SK-N-SH (cell line): ENCODE results near the gene C16orf74. TPM values are rescaled to one million over a fixed set of nuclear protein-coding genes. Genes with fewer than 3 reads are reported as not detected.
A peak's percentile ranks its signal among the peaks of the same experiment; 100 is the strongest.

Source experiments
- EZH2phosphoT487 ChIP-seq: fragments of 200-600 bp; sonication (generic); IDR thresholded peaks from 2 replicates; pipeline ENCODE4 v1.6.1; 2017; ENCODE audit warnings: low read depth, mixed run types, mild to moderate bottlenecking, antibody characterized with exemption, moderate library complexity, borderline replicate concordance
- FOSL2 ChIP-seq: IDR thresholded peaks from 2 replicates; pipeline ENCODE4 v1.4.0; 2012; ENCODE audit warnings: low read depth, mild to moderate bottlenecking, moderate library complexity, borderline replicate concordance
- FOXM1 ChIP-seq: IDR thresholded peaks from 2 replicates; pipeline ENCODE4 v1.4.0; 2012; ENCODE audit warnings: low read depth, mild to moderate bottlenecking
- GATA2 ChIP-seq: sonication (generic); formaldehyde crosslinking; IDR thresholded peaks from 2 replicates; pipeline ENCODE4 v1.5.0; 2020; ENCODE audit warnings: mild to moderate bottlenecking, missing genetic modification reagents
- JUND ChIP-seq: IDR thresholded peaks from 2 replicates; pipeline ENCODE4 v1.4.0; 2012
- RCOR1 ChIP-seq: fragments of 150-350 bp; IDR thresholded peaks from 2 replicates; pipeline ENCODE4 v1.6.1; 2017; ENCODE audit warnings: antibody characterized with exemption, low read length
- SMC3 ChIP-seq: IDR thresholded peaks from 2 replicates; pipeline ENCODE4 v1.6.1; 2012; ENCODE audit warnings: low read depth, low read length, improper control_type of control experiment
- TAF1 ChIP-seq: IDR thresholded peaks from 2 replicates; pipeline ENCODE4 v1.6.1; 2012; ENCODE audit warnings: low read depth, mild to moderate bottlenecking, low read length, moderate library complexity, borderline replicate concordance
- TCF12 ChIP-seq: IDR thresholded peaks from 2 replicates; pipeline ENCODE4 v1.4.0; 2012
- TEAD4 ChIP-seq: IDR thresholded peaks from 2 replicates; pipeline ENCODE4 v1.4.0; 2012; ENCODE audit warnings: mild to moderate bottlenecking, borderline replicate concordance; ENCODE audit not compliant: insufficient read depth
- YY1 ChIP-seq: IDR thresholded peaks from 2 replicates; pipeline ENCODE4 v1.4.0; 2012; ENCODE audit warnings: low read depth, mild to moderate bottlenecking
- polyA plus RNA-seq, 3 experiments: library from polyadenylated mRNA; depleted of rRNA; stranded (reverse); fragments of >200 nt; gene quantifications; 2 replicates each; pipeline ENCODE4 v1.2.3, GENCODE V29; 2012
- TF ChIP-seq, protein P1 (sequence below): IDR thresholded peaks from 2 replicates; pipeline ENCODE4 v1.4.0; 2012; ENCODE audit warnings: low read depth, borderline replicate concordance
- TF ChIP-seq, protein P2 (sequence below): fragments of 150-350 bp; IDR thresholded peaks from 2 replicates; pipeline ENCODE4 v1.6.1; 2016; ENCODE audit warnings: mild to moderate bottlenecking, low read depth, low read length
- TF ChIP-seq, protein P3 (sequence below): fragments of 200-600 bp; sonication (generic); IDR thresholded peaks from 2 replicates; pipeline ENCODE4 v1.6.1; 2017; ENCODE audit warnings: antibody characterized with exemption, mild to moderate bottlenecking, moderate library complexity
- TF ChIP-seq, protein P4 (sequence below): IDR thresholded peaks from 2 replicates; pipeline ENCODE4 v1.6.1; 2012; ENCODE audit warnings: mild to moderate bottlenecking, low read depth, low read length, moderate library complexity
- TF ChIP-seq, protein P5 (sequence below): fragments of 150-350 bp; IDR thresholded peaks from 2 replicates; pipeline ENCODE4 v1.6.1; 2017; ENCODE audit warnings: antibody characterized with exemption, low read length, low read depth, borderline replicate concordance

Gene C16orf74
- polyA plus RNA-seq, 1 of the 3 experiments (the other 2 are of a cell fraction): 27.2 TPM

DNA sequence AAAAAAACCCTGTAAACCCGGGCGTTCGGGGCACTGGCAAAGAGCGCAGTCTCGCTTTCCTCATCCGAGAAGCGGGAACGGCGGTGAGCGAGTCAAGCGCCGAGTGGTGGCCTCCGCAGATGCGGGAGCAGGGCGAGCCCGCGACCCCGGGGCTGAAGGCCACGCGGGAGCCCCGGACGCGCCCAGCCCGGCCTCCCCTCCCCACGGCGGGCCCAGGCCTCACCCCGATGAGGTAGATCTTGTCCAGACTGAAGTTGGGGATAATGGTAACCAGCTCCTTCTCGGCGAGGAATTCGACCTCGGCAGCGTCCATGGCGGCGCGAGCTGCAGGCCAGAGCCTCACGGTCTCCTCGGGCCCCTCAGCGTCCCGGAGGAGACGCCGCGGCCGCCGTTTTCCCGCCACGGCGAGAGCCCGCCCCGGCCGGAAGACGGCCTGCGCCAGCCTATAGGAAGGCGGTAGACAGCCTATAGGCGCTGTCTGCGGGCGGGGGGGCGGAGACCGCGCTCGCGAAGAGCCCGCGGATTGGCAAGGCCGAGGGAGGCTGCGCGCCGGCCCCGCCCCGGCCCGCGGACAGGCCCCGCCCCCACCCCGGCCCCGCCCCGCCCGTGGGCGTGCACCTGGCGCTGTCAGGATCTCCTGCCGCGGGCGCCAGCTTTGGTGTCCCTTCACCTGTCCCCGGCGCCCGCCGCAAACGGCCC lies 62.2 kb downstream of the C16orf74 start, which contains the start of gene GINS2 (continued):
- TF ChIP-seq RCOR1 (no peak), FOXM1 (no peak), TEAD4 (no peak), GATA2 (CRISPR knock-in tag) (no peak), FOSL2 (no peak), TCF12 (no peak), SMC3 (no peak), JUND (no peak), YY1 (0 out of 2 replicates have a peak, but pooled peaks have one; percentile 22), TAF1 (peak; percentile 12; the same call in 1 of the 2 replicates), EZH2phosphoT487 (no peak)
- TF ChIP-seq, protein P1, sequence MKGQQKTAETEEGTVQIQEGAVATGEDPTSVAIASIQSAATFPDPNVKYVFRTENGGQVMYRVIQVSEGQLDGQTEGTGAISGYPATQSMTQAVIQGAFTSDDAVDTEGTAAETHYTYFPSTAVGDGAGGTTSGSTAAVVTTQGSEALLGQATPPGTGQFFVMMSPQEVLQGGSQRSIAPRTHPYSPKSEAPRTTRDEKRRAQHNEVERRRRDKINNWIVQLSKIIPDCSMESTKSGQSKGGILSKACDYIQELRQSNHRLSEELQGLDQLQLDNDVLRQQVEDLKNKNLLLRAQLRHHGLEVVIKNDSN: no peak
- TF ChIP-seq, protein P2, sequence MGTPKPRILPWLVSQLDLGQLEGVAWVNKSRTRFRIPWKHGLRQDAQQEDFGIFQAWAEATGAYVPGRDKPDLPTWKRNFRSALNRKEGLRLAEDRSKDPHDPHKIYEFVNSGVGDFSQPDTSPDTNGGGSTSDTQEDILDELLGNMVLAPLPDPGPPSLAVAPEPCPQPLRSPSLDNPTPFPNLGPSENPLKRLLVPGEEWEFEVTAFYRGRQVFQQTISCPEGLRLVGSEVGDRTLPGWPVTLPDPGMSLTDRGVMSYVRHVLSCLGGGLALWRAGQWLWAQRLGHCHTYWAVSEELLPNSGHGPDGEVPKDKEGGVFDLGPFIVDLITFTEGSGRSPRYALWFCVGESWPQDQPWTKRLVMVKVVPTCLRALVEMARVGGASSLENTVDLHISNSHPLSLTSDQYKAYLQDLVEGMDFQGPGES: peak; percentile 49; the same call in 1 of the 2 replicates
- TF ChIP-seq, protein P3, sequence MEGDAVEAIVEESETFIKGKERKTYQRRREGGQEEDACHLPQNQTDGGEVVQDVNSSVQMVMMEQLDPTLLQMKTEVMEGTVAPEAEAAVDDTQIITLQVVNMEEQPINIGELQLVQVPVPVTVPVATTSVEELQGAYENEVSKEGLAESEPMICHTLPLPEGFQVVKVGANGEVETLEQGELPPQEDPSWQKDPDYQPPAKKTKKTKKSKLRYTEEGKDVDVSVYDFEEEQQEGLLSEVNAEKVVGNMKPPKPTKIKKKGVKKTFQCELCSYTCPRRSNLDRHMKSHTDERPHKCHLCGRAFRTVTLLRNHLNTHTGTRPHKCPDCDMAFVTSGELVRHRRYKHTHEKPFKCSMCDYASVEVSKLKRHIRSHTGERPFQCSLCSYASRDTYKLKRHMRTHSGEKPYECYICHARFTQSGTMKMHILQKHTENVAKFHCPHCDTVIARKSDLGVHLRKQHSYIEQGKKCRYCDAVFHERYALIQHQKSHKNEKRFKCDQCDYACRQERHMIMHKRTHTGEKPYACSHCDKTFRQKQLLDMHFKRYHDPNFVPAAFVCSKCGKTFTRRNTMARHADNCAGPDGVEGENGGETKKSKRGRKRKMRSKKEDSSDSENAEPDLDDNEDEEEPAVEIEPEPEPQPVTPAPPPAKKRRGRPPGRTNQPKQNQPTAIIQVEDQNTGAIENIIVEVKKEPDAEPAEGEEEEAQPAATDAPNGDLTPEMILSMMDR: no peak
- TF ChIP-seq, protein P4, sequence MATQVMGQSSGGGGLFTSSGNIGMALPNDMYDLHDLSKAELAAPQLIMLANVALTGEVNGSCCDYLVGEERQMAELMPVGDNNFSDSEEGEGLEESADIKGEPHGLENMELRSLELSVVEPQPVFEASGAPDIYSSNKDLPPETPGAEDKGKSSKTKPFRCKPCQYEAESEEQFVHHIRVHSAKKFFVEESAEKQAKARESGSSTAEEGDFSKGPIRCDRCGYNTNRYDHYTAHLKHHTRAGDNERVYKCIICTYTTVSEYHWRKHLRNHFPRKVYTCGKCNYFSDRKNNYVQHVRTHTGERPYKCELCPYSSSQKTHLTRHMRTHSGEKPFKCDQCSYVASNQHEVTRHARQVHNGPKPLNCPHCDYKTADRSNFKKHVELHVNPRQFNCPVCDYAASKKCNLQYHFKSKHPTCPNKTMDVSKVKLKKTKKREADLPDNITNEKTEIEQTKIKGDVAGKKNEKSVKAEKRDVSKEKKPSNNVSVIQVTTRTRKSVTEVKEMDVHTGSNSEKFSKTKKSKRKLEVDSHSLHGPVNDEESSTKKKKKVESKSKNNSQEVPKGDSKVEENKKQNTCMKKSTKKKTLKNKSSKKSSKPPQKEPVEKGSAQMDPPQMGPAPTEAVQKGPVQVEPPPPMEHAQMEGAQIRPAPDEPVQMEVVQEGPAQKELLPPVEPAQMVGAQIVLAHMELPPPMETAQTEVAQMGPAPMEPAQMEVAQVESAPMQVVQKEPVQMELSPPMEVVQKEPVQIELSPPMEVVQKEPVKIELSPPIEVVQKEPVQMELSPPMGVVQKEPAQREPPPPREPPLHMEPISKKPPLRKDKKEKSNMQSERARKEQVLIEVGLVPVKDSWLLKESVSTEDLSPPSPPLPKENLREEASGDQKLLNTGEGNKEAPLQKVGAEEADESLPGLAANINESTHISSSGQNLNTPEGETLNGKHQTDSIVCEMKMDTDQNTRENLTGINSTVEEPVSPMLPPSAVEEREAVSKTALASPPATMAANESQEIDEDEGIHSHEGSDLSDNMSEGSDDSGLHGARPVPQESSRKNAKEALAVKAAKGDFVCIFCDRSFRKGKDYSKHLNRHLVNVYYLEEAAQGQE: no peak
- TF ChIP-seq, protein P5, sequence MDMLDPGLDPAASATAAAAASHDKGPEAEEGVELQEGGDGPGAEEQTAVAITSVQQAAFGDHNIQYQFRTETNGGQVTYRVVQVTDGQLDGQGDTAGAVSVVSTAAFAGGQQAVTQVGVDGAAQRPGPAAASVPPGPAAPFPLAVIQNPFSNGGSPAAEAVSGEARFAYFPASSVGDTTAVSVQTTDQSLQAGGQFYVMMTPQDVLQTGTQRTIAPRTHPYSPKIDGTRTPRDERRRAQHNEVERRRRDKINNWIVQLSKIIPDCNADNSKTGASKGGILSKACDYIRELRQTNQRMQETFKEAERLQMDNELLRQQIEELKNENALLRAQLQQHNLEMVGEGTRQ: no peak
